HG02884 (cell line): ENCODE results near the gene BECN2.
A peak's percentile ranks its signal among the peaks of the same experiment; 100 is the strongest.
"Not testable (repeated sequence)": the region's sequence is repeated elsewhere in the genome, so short reads cannot be mapped to it uniquely, and the experiment has no call there.

ENCODE experiments used
- ATAC-seq: cut with Tn5 transposase; IDR thresholded peaks from one replicate; pipeline ENCODE4 v1.9.1; 2021; ENCODE audit warnings: mild to moderate bottlenecking, moderate library complexity; ENCODE audit not compliant: unreplicated experiment

Gene BECN2

GRCh38 chr1:241976229-241976628, 18.7 kb downstream of the BECN2 start:
- ATAC-seq, result no peak

DNA sequence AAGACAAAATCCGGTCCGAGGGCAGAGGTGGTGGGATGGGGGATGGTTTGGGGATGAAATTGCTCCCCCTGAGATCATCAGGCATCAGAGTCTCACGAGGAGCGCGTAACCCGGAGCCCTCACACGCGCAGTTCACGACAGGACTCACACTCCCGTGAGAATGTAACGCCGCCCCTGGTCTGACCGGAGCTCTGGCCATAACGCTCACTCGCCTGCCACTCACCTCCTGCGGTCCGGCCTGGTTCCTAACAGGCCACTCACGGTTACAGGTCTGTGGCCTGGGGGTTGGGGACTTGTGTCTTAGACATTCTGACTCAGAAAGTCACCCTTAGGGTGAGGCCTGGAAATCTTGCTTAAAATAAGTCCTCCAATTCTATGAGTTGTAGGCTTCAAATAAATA, 21.5 kb downstream of the BECN2 start:
- no peak for ATAC-seq

DNA sequence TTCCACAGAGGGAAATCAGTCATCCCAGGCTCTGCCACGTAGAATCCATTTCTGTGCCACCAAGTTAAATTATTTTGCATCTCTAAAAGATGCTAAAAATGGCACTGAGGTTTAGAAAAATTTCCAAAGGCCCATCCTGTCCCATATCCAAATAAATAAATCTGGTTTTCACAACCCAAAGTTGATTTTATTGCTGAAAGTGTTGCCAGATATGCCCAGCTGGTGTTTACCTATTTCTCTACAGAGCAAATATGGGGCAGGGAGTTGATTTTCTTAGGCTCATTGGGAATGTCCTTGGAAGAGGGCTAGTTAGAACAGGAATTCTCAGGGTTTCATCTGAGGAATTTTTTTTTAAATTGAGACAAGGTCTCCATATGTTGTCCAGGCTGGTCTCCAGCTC, 22.4 kb downstream of the BECN2 start:
- no peak for ATAC-seq

GRCh38 chr1:241985787-241986186, 28.2 kb downstream of the BECN2 start:
- no peak for ATAC-seq

DNA sequence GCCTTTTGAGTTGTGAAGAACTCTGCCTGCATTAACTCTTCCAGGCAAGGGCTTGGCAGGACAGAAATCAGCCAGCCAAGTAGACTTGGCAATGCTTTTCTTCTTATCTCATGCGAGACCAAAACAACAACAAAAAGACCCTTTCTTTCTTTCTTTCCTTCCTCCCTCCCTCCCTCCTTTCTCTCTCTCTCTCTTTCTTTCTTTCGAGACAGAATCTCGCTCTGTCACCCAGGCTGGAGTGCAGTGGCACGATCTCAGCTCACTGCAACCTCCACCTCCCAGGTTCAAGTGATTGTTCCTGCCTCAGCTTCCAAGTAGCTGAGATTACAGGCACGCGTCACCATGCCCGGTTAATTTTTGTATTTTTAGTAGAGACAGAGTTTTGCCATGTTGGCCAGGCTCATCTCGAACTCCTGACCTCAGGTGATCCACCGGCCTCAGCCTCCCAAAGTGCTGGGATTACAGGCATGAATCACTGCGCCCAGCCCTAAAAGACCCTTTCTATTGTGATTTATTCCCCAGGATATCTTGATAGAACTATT, 30.9 kb downstream of the BECN2 start:
- not testable (repeated sequence) for ATAC-seq

- no peak for ATAC-seq
Measured at GRCh38 chr1:241990040-241990439, 32.5 kb downstream of the BECN2 start.

- no peak for ATAC-seq
Measured at GRCh38 chr1:241992734-241993133, 35.2 kb downstream of the BECN2 start.

- no peak for ATAC-seq
Measured at GRCh38 chr1:241994171-241994570, 36.6 kb downstream of the BECN2 start.

DNA sequence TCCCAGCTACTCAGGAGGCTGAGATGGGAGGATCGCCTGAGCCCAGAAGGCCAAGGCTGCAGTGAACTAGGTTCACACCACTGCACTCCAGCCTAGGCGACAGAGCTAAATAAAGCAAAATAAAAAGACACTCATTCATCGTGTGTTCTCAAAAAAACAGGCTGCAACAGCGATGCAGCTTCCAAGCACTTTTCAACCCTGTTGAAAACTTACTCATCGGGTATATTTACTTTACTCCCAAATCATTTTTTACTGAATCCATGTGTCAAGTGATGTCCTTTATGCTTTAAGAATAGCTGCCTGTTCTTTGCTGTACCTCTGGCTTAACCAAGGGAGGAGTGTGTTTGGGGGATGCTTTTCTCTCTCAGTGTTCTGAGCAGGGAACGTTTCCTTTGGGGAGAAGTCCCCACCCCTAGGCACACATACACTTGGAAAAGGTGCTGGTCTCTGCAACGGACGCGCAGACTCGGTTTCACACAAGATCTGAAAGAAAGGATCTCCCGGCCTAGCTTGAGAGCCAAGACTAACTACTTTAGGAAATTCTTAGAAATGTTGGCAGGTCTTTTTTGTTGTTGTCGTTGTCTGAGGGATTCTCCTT, 39.9 kb downstream of the BECN2 start:
- no peak for ATAC-seq

DNA sequence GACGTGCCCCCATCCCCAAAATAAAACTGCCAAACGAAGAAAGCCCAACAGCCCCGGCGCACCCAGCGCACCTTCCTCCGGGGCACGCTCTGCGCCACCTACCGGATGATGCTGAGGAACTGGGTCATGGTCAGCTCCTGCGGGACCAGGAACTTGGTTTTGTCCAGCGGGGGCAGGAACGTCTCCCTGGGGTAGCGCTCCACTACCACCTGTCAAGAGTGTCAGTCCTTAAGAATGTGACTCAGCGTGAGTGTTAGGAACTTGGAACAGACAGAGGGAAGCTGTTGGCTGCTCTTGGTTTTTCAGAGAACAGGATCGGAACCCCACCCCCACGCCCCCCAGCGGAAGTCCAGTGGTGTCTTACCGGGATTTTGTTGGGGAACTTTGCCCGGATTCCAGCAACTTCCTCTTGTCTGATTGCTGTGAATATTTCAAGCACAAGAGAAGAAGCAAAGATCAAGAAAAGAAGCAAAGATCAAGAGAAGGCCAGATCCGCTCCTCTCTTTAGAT, 40.9 kb downstream of the BECN2 start:
- peak; percentile 67 for ATAC-seq

DNA sequence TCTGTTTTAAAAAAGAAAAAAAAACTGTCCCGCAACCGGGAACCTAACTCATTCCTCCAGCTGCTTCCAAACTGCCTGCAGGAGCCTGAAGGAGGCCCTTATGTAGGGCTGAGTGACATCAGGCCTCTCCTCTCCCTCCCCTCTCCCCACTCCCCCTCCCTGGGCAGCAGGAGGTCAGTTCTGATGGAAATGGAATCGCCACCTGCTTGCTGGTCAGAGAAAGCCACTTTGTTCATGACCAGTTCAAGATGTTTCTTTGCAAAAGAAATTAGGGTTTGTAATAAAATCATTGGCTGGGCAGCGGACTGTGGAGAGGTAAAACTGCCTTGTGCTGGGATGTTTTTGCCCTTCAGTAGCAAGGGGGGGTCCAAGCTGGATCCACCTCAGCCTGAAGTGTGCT, 41.5 kb downstream of the BECN2 start, which contains the start of gene MAP1LC3C:
Gene MAP1LC3C (minus strand): TSS at position 73 of the 400 bp plus-strand sequence. CDS start 90 bp downstream, outside the sequence.
- ATAC-seq, result no peak

DNA sequence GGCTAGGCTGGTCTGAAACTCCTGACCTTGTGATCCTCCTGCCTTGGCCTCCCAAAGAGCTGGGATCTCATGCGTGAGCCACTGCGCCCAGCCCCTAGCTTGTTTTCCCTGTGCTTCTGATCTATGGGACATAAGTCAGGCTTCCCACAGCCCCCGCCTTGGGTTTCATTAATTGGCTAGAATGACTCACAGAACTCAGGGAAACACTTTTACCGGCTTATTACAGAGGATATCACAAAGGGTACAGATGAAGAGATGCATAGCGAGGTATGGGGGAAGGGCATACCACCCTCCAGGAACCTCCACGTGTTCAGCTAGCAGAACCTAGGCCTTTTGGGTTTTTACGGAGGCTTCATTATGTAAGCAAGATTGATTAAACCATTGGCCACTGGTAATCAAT, 42.9 kb downstream of the BECN2 start:
- ATAC-seq, result no peak

- ATAC-seq, result no peak
Measured at GRCh38 chr1:242002072-242002471, 44.5 kb downstream of the BECN2 start.

DNA sequence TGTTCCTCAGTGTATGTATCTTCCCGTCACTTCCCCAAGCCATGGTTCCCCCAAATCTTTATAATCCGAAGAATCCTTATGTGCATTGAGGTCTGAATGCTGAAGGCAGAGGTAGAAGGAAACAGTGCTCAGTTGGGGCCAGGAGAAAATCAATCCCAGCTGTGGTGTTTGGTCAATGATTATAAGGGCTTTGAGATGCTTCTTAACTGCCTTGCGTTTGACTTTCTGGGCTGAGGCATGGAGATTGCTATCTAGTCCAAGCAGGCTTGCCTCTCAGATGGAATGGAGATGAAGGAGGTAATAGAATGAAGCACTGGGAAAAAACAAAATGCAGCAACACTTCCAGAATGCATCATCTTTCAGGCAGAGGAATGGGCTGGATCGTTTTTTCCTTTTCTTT, 44.9 kb downstream of the BECN2 start:
- no peak for ATAC-seq

GRCh38 chr1:242004751-242005495, 47.4 kb downstream of the BECN2 start:
- ATAC-seq, result no peak

DNA sequence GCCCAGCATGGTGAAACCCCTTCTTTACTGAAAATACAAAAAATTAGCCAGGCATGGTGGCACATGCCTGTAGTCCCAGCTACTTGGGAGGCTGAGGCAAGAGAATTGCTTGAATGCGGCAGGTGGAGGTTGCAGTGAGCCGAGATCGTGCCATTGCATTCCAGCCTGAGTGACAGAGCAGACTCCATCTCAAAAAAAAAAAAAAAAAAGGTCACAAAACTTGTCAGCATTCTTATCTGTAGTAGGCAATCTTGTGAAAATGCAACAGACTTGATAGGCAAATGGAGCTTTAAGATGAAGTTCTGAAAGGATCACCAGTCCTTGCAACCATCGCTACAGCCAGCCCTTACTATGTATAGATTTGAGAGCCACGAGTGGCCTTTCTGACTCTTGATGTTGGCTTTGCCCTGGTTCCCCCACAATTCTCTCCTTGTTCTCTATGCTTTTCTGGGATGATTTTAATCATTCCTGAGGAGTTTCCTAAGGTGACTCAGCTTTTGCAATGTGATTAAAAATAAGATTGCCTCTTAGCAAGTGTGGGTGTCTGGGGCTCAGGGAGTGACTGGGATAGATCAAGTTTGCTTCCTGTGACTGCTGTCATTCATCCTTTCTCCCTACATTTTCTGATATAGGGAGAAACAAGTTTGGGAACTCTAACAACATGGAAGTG, 48.4 kb downstream of the BECN2 start:
- ATAC-seq, result no peak

GRCh38 chr1:242006976-242007375, 49.4 kb downstream of the BECN2 start:
- ATAC-seq, result no peak
